Lung (tissue), 12 donors: ENCODE data around the gene QKI. TPM values are rescaled to one million over a fixed set of nuclear protein-coding genes. Genes with fewer than 3 reads are reported as not detected.

Experiments
- ATAC-seq: fragments of 200-7000 bp; cut with Tn5 transposase; one replicate; pipeline ENCODE4 v1.9.1; 2020; ENCODE audit warnings: moderate number of reproducible peaks; ENCODE audit not compliant: insufficient read depth, low FRiP score
- DNase-seq, 3 donors: peaks; one replicate each; pipeline ENCODE4 v3.0.0-alpha.2; 2013 to 2017
- H3K27ac ChIP-seq, 2 donors: one replicate each; pipeline ENCODE4 v1.5.1; 2013; ENCODE audit warnings: mild to moderate bottlenecking in 2 of 2, moderate library complexity in 2 of 2, control low read depth in 1 of 2, inconsistent platforms in 1 of 2, low read depth in 1 of 2, low read length in 1 of 2
- H3K27me3 ChIP-seq, 3 donors: one replicate each; pipeline ENCODE4 v1.5.1; 2013; ENCODE audit warnings: low read length in 2 of 3; ENCODE audit not compliant: control insufficient read depth in 3 of 3, insufficient read depth in 3 of 3
- H3K36me3 ChIP-seq, 4 donors: one replicate each; pipeline ENCODE4 v1.5.1; 2013; ENCODE audit warnings: low read length in 4 of 4, mild to moderate bottlenecking in 1 of 4, moderate library complexity in 1 of 4; ENCODE audit not compliant: control insufficient read depth in 4 of 4, insufficient read depth in 4 of 4
- H3K4me1 ChIP-seq, 5 donors: one replicate each; pipeline ENCODE4 v1.5.1; 2013; ENCODE audit warnings: low read length in 5 of 5, mild to moderate bottlenecking in 2 of 5, moderate library complexity in 1 of 5; ENCODE audit not compliant: control insufficient read depth in 5 of 5, insufficient read depth in 5 of 5
- H3K4me3 ChIP-seq: one replicate; pipeline ENCODE4 v1.5.1; 2013; ENCODE audit warnings: mild to moderate bottlenecking, control low read depth, moderate library complexity
- H3K9ac ChIP-seq, 2 donors: one replicate each; pipeline ENCODE4 v1.5.1; 2013; ENCODE audit warnings: low read length in 2 of 2, control low read depth in 1 of 2; ENCODE audit not compliant: insufficient read depth in 1 of 2
- H3K9me3 ChIP-seq, 4 donors: one replicate each; pipeline ENCODE4 v1.5.1; 2013; ENCODE audit warnings: low read length in 3 of 4, mild to moderate bottlenecking in 1 of 4, moderate library complexity in 1 of 4; ENCODE audit not compliant: control insufficient read depth in 4 of 4, insufficient read depth in 3 of 4
- WGBS, 2 donors: extraction: QIAGEN DNeasy Blood & Tissue Kit; methylation state at CpG; one replicate each; pipeline ENCODE4 v1.1.7; 2013; 5-methylcytosine and 5-hydroxymethylcytosine counted together
- polyA plus RNA-seq, 2 donors: library from polyadenylated mRNA; stranded (reverse); fragments of 200-250 nt; gene quantifications; one replicate each; pipeline ENCODE4 v1.2.1, GENCODE V29; 2013
- total RNA-seq, 2 donors: library from RNA; depleted of rRNA in 1 of 2; stranded (reverse); fragments of >200 nt in 1 of 2; gene quantifications; one replicate each; pipeline ENCODE4 v1.2.1, GENCODE V29; 2014 to 2021
- TF ChIP-seq, protein P1 (sequence below): IDR thresholded peaks from 2 replicates; pipeline ENCODE4 v1.5.1; 2012; ENCODE audit warnings: mild to moderate bottlenecking; ENCODE audit errors: control extremely low read depth, extremely low read depth
- donor health status: control.
- donor health status: control.
- donor health status: Bipolar disorder and iron deficiency.
- donor health status: healthy.
- donor health status: DM: yes; HTN: yes; CAD: no.

QKI gene
- total and polyA plus RNA-seq, 4 donors = 20.6 to 228 (median 114) TPM

DNA sequence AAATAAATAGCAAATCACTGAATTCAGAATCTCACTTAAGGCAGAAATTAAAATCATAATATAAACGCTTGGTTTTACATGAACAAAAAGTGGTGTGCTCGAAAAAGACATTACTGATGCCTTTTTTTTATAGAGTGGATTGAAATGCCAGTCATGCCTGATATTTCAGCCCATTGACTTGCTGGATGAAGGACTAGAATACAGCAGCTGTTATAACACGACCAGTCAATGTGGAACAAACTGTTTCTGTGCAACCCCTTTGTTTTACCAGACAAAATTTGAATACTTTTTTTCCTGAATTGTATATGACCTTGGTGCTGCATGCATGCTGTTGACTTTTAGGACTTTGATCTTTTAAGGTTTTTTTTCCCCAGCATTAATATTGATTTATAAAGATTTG is 150.0 kb downstream of the QKI start:
- Histone ChIP-seq H3K9ac (no peak overlapping the region), H3K9me3 (no peaks in the 10 kb centered on the region), H3K27me3 (no peaks in the 10 kb centered on the region), H3K4me3 (no peak overlapping the region), H3K27ac (no peak overlapping the region), H3K4me1 (peaks cover 0 to 25% (median 0%) of the 10 kb centered on the region in 5 donors), H3K36me3 (peaks cover 6 to 33% (median 15%) of the 10 kb centered on the region in 4 donors)
- TF ChIP-seq, protein P1, sequence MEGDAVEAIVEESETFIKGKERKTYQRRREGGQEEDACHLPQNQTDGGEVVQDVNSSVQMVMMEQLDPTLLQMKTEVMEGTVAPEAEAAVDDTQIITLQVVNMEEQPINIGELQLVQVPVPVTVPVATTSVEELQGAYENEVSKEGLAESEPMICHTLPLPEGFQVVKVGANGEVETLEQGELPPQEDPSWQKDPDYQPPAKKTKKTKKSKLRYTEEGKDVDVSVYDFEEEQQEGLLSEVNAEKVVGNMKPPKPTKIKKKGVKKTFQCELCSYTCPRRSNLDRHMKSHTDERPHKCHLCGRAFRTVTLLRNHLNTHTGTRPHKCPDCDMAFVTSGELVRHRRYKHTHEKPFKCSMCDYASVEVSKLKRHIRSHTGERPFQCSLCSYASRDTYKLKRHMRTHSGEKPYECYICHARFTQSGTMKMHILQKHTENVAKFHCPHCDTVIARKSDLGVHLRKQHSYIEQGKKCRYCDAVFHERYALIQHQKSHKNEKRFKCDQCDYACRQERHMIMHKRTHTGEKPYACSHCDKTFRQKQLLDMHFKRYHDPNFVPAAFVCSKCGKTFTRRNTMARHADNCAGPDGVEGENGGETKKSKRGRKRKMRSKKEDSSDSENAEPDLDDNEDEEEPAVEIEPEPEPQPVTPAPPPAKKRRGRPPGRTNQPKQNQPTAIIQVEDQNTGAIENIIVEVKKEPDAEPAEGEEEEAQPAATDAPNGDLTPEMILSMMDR = no peak
- WGBS, 2 donors = 83 to 89% methylated on average over 3 of the region's 3 CpGs
- DNase-seq = no peak
- ATAC-seq = no peak

DNA sequence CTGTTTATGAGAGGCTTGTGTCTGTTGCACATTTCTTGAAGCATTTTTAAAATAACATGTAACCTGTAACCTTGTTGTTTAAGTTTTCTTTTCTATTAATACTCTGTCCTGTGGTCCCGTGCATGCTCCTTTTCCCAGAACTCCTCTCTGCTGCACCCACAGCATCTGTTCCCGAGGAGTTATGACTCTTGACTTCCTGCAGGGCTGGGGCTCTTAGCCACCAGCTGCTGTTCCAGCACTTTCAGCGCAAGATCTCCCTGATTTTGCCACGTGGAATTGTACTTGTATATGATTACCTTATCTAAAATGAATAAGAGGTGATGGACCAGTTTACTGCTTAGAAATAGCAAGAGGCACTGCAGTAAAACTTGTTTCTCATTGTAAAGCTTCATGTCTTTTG is 150.6 kb downstream of the QKI start:
- TF ChIP-seq, protein P1 = no peak
- H3K36me3 ChIP-seq = peaks cover 6 to 33% (median 15%) of the 10 kb centered on the region in 4 donors
- H3K27me3 ChIP-seq = no peaks in the 10 kb centered on the region
- H3K27ac ChIP-seq = peak overlapping the region in 1 of 2 donors; percentile 64
- 55 to 68% methylated on average over 4 of the region's 4 CpGs for WGBS, 2 donors
- peaks cover 0 to 20% (median 0%) of the 10 kb centered on the region in 5 donors for H3K4me1 ChIP-seq
- no peaks in the 10 kb centered on the region for H3K9me3 ChIP-seq
- no peak overlapping the region for H3K4me3 ChIP-seq
- no peak for ATAC-seq
- no peak overlapping the region for H3K9ac ChIP-seq
- no peak for DNase-seq

DNA sequence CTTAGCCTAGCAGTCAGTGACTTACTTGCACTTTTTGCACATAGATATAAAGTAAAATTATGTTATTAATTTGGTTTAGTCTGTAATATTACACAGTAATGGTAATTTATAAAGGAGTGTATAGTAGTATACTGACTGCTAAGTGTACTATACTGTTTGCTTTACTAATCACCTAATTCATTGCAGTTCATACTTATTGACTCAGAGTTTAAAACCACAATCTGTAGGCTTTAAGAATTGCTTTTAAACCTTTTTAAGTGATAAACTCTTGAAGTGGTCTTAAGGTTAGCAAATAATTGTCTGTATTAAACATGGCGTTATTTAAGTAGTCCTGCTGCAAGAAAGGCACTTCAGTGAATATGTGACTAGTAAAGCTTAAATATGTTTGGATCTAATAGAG is 151.5 kb downstream of the QKI start:
- no peaks in the 10 kb centered on the region for H3K9me3 ChIP-seq
- no peaks in the 10 kb centered on the region for H3K27me3 ChIP-seq
- 75 to 79% methylated on average over 1 of the region's 1 CpG for WGBS, 2 donors
- H3K4me3 ChIP-seq = no peak overlapping the region
- H3K4me1 ChIP-seq = peaks cover 0 to 19% (median 0%) of the 10 kb centered on the region in 5 donors
- peaks cover 9 to 39% (median 21%) of the 10 kb centered on the region in 4 donors for H3K36me3 ChIP-seq
- H3K27ac ChIP-seq = no peak overlapping the region
- DNase-seq (no peak), ATAC-seq (no peak)
- TF ChIP-seq, protein P1 = no peak
- H3K9ac ChIP-seq = no peak overlapping the region

DNA sequence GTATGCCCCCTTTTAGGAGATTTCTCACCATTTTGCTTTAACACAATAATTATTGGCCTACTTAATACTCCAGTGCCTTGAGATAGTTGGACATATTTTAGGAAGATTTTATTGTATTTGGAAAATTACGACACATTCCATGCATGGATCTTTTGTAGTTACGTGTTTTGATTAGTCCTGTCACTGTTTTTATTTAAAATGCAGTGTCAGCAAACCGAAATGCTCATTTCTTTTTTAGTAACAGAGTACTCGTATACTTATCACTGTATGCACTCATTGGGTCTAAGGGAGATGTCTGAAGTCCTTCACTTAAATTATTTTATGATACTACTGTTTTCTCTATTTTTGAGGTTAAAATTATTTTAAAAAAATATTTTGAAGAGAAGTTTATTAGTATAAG is 153.8 kb downstream of the QKI start:
- Histone ChIP-seq H3K36me3 (peaks cover 8 to 40% (median 21%) of the 10 kb centered on the region in 4 donors), H3K9ac (no peak overlapping the region), H3K4me1 (peaks cover 0 to 18% (median 0%) of the 10 kb centered on the region in 5 donors), H3K27me3 (no peaks in the 10 kb centered on the region), H3K9me3 (no peaks in the 10 kb centered on the region), H3K4me3 (no peak overlapping the region), H3K27ac (no peak overlapping the region)
- 95 to 96% methylated on average over 4 of the region's 4 CpGs for WGBS, 2 donors
- no peak for DNase-seq
- TF ChIP-seq, protein P1 = no peak
- no peak for ATAC-seq
